GM12878 (cell line): ENCODE data around the gene GRM5. TPM values are rescaled to one million over a fixed set of nuclear protein-coding genes. Genes with fewer than 3 reads are reported as not detected.

Source experiments
- ASH2L ChIP-seq: fragments of 300-600, 200-600 bp; sonication (generic); IDR thresholded peaks from 2 replicates; pipeline ENCODE4 v1.6.1; 2017; ENCODE audit warnings: low read depth, mild to moderate bottlenecking, borderline replicate concordance
- BACH1 ChIP-seq: fragments of 450-650 bp; IDR thresholded peaks from 2 replicates; pipeline ENCODE4 v1.6.1; 2017; ENCODE audit warnings: mild to moderate bottlenecking, borderline replicate concordance
- BCL3 ChIP-seq: IDR thresholded peaks from 2 replicates; pipeline ENCODE4 v1.6.1; 2011; ENCODE audit warnings: borderline replicate concordance, low read depth, mild to moderate bottlenecking, moderate library complexity, low read length; ENCODE audit not compliant: insufficient read depth, poor library complexity, severe bottlenecking
- BMI1 ChIP-seq: fragments of 450-650 bp; IDR thresholded peaks from 2 replicates; pipeline ENCODE4 v1.6.1; 2016; ENCODE audit warnings: mild to moderate bottlenecking, moderate library complexity, borderline replicate concordance
- CHD2 ChIP-seq: IDR thresholded peaks from 2 replicates; pipeline ENCODE4 v1.6.1; 2011; ENCODE audit warnings: low read depth, low read length, improper control_type of control experiment, borderline replicate concordance
- DPF2 ChIP-seq: fragments of 450-650 bp; IDR thresholded peaks from 2 replicates; pipeline ENCODE4 v1.6.1; 2017; ENCODE audit warnings: mild to moderate bottlenecking
- EED ChIP-seq: sonication (generic); IDR thresholded peaks from 2 replicates; pipeline ENCODE4 v1.6.1; 2016; ENCODE audit warnings: antibody characterized with exemption, low read depth
- EP300 ChIP-seq, 2 experiments: fragments of 150-350 bp in 1 of 2; IDR thresholded peaks; 2 replicates each; pipeline ENCODE4 v1.6.1; 2011 to 2012; ENCODE audit warnings: low read depth in 2 of 2, low read length in 2 of 2, borderline replicate concordance in 1 of 2, improper control_type of control experiment in 1 of 2, inconsistent platforms in 1 of 2; ENCODE audit not compliant: control insufficient read depth in 1 of 2
- ETV6 ChIP-seq, 2 experiments: fragments of 450-650 bp in 1 of 2; IDR thresholded peaks in 1 of 2; conservative IDR thresholded peaks in 1 of 2; 2 replicates each; pipeline ENCODE4 v1.6.1; 2014; ENCODE audit warnings: antibody characterized with exemption in 1 of 2, borderline replicate concordance in 1 of 2, low read depth in 1 of 2, mild to moderate bottlenecking in 1 of 2, moderate library complexity in 1 of 2
- IRF5 ChIP-seq: fragments of 450-650 bp; IDR thresholded peaks from 2 replicates; pipeline ENCODE4 v1.6.1; 2017; ENCODE audit warnings: borderline replicate concordance
- JUND ChIP-seq: IDR thresholded peaks from 2 replicates; pipeline ENCODE4 v1.6.1; 2012; ENCODE audit warnings: low read depth, mild to moderate bottlenecking, low read length, improper control_type of control experiment, moderate library complexity
- MTA3 ChIP-seq: IDR thresholded peaks from 2 replicates; pipeline ENCODE4 v1.6.1; 2012; ENCODE audit warnings: low read length, inconsistent platforms, borderline replicate concordance
- NFIC ChIP-seq: IDR thresholded peaks from 2 replicates; pipeline ENCODE4 v1.6.1; 2012; ENCODE audit warnings: low read depth, mild to moderate bottlenecking, inconsistent platforms, low read length, moderate library complexity
- POLR2AphosphoS2 ChIP-seq: IDR thresholded peaks from 2 replicates; pipeline ENCODE4 v1.6.1; 2011; ENCODE audit warnings: low read depth, mild to moderate bottlenecking, low read length, improper control_type of control experiment, moderate library complexity
- RELB ChIP-seq: fragments of 450-650 bp; IDR thresholded peaks from 2 replicates; pipeline ENCODE4 v1.6.1; 2017; ENCODE audit warnings: low read depth, mild to moderate bottlenecking, moderate library complexity
- SP1 ChIP-seq: IDR thresholded peaks from one replicate; pipeline ENCODE4 v1.6.1; 2011; ENCODE audit warnings: low read depth, low read length
- ZBTB11 ChIP-seq: fragments of 450-650 bp; formaldehyde crosslinking; IDR thresholded peaks from 2 replicates; pipeline ENCODE4 v1.5.0; 2022; ENCODE audit warnings: mild to moderate bottlenecking, missing genetic modification characterization
- ZNF24 ChIP-seq: fragments of 450-650 bp; IDR thresholded peaks from 2 replicates; pipeline ENCODE4 v1.6.1; 2017; ENCODE audit warnings: antibody characterized with exemption, mild to moderate bottlenecking
- polyA plus RNA-seq, 11 experiments: library from polyadenylated mRNA; depleted of rRNA in 4 of 11; unstranded in 6 of 11; stranded (reverse) in 5 of 11; fragments of >200 nt; fragmentation: Nextera tagmentation in 4 of 11; fragmentation: Illumina TruSeq in 1 of 11; extraction: Ambion mirVana in 4 of 11; extraction: Trizol in 1 of 11; gene quantifications; 1 replicate in 1 of 11; 2 replicates in 10 of 11; pipeline versions ENCODE4 v1.2.1 to v1.2.3, GENCODE V29; 2011 to 2016; ENCODE audit warnings: inconsistent platforms in 2 of 11, missing spikeins in 2 of 11, low read depth in 1 of 11
- total RNA-seq, 4 experiments: library from RNA; depleted of rRNA in 3 of 4; stranded (reverse); fragments of >200 nt in 3 of 4; fragmentation: Illumina TruSeq in 1 of 4; extraction: Trizol in 1 of 4; gene quantifications; 2 replicates each; pipeline versions ENCODE4 v1.2.1 to v1.2.3, GENCODE V29; 2013 to 2021
- TF ChIP-seq, protein P1 (sequence below): fragments of 450-650 bp; conservative IDR thresholded peaks from 2 replicates; pipeline ENCODE4 v1.6.1; 2017; ENCODE audit warnings: mild to moderate bottlenecking, moderate library complexity

GRM5 gene
- total and polyA plus RNA-seq, 10 of the 15 experiments (the other 5 are each of a cell fraction or from before 2014, with no cell fraction given): not detected

DNA sequence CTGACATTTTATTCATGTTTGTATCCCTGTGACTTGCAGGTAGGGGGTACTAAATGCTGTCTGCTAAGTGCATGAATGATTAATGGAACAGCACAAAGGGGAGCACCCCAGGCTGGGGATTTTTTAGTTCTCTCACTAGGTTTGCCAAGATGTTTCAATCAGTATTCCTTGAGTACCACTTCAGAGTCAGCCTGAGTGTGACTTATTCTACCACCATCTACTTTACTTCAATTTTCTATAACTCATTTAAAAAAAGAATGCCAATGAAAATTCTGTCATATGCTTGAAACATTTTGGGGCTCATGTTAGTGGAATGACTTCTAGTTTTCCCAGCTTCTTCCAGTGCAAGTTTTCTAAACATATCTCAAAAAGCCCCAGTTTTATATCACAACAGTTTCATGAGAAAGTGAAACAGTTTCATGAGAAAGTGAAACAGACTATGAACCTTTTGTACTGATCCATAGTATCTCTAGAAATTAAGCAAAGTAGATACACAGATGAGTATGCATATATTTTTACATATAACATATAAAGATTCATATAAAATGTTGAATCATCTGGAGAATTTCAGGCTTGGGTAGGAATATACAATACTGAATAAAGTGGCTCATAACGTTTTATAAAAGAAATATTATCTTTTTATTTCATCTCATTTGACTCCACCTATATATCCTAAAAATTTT lies 252.4 kb downstream of the GRM5 start (continued):
- TF ChIP-seq, protein P1, sequence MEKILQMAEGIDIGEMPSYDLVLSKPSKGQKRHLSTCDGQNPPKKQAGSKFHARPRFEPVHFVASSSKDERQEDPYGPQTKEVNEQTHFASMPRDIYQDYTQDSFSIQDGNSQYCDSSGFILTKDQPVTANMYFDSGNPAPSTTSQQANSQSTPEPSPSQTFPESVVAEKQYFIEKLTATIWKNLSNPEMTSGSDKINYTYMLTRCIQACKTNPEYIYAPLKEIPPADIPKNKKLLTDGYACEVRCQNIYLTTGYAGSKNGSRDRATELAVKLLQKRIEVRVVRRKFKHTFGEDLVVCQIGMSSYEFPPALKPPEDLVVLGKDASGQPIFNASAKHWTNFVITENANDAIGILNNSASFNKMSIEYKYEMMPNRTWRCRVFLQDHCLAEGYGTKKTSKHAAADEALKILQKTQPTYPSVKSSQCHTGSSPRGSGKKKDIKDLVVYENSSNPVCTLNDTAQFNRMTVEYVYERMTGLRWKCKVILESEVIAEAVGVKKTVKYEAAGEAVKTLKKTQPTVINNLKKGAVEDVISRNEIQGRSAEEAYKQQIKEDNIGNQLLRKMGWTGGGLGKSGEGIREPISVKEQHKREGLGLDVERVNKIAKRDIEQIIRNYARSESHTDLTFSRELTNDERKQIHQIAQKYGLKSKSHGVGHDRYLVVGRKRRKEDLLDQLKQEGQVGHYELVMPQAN: no peak
- TF ChIP-seq EP300 (IDR thresholded peaks at IDR 0.05; ENCODE audit: borderline replicate concordance in 1 of 2, control insufficient read depth in 1 of 2, low read depth in 2 of 2, low read length in 2 of 2) (no peak), ASH2L (no peak), BACH1 (no peak), BMI1 (peak; percentile 32; the same call in 1 of the 2 replicates), POLR2AphosphoS2 (no peak), ZBTB11 (CRISPR knock-in tag) (no peak), MTA3 (no peak), BCL3 (no peak), JUND (no peak), IRF5 (no peak), EED (no peak), SP1 (no peak), DPF2 (peak; percentile 57), NFIC (peak; percentile 34; the same call in 1 of the 2 replicates), ZNF24 (peak; percentile 29; the same call in 1 of the 2 replicates), RELB (peak; percentile 86; the same call in 1 of the 2 replicates), CHD2 (no peak), ETV6 (conservative IDR thresholded peaks at IDR 0.05 in 1 of 2, IDR thresholded peaks at IDR 0.05 in 1 of 2; ENCODE audit: borderline replicate concordance in 1 of 2, low read depth in 1 of 2) (no peak)
